Left colon (tissue), 2 donors: Measurements from ENCODE around the gene RASA4B. TPM values are rescaled to one million over a fixed set of nuclear protein-coding genes. Genes with fewer than 3 reads are reported as not detected.
A peak's percentile ranks its signal among the peaks of the same experiment; 100 is the strongest.
"Not testable (repeated sequence)": the region's sequence is repeated elsewhere in the genome, so short reads cannot be mapped to it uniquely, and the experiment has no call there.

ENCODE experiments used
- ATAC-seq: fragments of 200-7000 bp; cut with Tn5 transposase; one replicate; pipeline ENCODE4 v1.9.1; 2020; ENCODE audit warnings: mild to moderate bottlenecking, moderate library complexity
- DNase-seq, 2 donors: peaks; one replicate each; pipeline ENCODE4 v3.0.0-alpha.2; 2020
- intact Hi-C, 2 donors: fragments of 100-400 bp; cut with DNase I in 1 of 2; cut with micrococcal nuclease in 1 of 2; formaldehyde crosslinking; loops; one replicate each; pipeline versions ENCODE4 v1.11.2 to v1.14.0; 2022; cut with DNase I, micrococcal nuclease
- total RNA-seq, 2 donors: library from RNA; stranded (reverse); fragmentation: NEBNext Ultra II Directional; extraction: Animal tissue kit (Norgen Biotek cat#: 25700); gene quantifications; one replicate each; pipeline ENCODE4 v1.2.1, GENCODE V29; 2021
- donor health status: DM: no; HTN: no; CAD: no.
- donor health status: DM: yes; HTN: yes; CAD: no.

The RASA4B gene
- total RNA-seq, 2 donors from 2014 or later, result 13.4 to 22.5 TPM

DNA sequence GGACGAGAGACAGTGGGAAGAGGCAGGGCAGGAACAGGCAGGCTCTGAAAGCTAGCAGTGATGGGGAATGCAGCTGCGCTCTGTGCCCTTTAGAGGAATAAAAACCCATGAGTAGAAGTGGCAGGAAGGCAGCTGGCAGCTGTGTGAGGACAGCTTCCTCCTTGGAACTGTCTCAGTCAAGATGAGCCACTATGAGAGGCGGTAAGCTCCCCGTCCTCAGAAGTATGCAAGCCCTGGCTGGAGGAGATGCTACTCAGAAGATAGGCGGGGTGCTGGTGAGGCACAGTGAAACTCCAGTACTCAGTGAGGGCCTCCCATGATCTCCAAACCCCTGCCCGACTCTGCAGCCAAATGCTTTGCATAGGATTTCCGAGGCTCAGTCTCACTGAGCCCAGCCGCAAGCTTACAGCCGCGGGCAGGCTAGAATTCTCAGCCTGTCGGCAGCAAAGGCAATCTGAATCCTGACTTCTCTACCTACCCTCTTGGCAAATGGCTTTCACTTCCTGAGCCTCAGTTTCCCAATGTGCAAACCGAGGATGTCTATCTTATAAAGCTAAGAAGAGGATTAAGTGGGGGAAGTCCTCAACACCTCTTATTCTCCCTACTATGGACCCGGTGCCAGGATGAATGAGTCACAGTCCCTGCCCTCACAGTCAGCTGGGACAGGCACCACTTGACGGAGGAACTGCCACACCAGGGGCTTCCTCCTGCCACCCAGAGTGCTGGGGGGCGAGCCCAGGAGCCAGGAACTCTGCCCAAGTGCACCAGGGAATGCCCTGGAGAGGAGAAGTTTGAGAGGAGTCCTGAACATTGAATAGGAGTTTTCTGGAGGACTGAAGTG lies 2.5 kb downstream of the RASA4B start:
- intact Hi-C loops, ATAC-seq, DNase-seq: not testable (repeated sequence)

DNA sequence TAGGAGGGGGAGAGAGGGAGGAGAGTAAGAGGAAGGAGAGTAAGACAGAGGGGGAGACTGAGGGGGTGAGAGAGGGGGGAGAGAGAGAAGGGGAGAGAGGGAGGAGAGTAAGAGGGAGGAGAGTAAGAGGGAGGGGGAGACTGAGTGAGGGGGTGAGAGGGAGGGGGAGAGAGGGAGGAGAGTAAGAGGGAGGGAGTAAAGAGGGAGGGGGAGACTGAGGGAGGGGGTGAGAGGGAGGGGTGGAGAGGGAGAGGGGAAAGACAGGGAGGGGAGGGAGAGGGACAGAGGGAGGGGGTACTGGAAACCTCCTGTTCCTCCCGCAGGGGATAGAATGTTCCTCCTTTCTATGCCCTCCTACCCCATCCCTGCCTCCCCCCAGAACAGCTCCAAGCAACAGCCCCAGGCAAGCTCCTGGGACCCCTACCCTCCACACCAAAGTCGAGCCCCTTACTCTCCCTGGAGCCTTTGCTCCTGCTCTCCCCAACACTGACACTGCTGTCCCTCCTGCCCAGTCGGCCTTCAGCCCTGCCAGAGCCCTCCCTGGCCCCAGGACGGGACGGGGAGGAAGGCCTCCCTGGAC lies 4.8 kb downstream of the RASA4B start:
- ATAC-seq, intact Hi-C loops: not testable (repeated sequence)

GRCh38 chr7:102511860-102512522 lies 5.6 kb downstream of the RASA4B start:
- intact Hi-C loops, DNase-seq: not testable (repeated sequence)
- peak; percentile 56 for ATAC-seq

More for the DNA sequence above, 4.8 kb downstream of the RASA4B start:
- DNase-seq, result peak; percentile 12 to 26

- DNase-seq, result not testable (repeated sequence)
Measured at GRCh38 chr7:102510575-102510974, 7.0 kb downstream of the RASA4B start.

GRCh38 chr7:102507410-102508088 lies 10.0 kb downstream of the RASA4B start:
- intact Hi-C loops, ATAC-seq: not testable (repeated sequence)

More at GRCh38 chr7:102510575-102510974, 7.0 kb downstream of the RASA4B start:
- intact Hi-C loops, ATAC-seq: not testable (repeated sequence)

DNA sequence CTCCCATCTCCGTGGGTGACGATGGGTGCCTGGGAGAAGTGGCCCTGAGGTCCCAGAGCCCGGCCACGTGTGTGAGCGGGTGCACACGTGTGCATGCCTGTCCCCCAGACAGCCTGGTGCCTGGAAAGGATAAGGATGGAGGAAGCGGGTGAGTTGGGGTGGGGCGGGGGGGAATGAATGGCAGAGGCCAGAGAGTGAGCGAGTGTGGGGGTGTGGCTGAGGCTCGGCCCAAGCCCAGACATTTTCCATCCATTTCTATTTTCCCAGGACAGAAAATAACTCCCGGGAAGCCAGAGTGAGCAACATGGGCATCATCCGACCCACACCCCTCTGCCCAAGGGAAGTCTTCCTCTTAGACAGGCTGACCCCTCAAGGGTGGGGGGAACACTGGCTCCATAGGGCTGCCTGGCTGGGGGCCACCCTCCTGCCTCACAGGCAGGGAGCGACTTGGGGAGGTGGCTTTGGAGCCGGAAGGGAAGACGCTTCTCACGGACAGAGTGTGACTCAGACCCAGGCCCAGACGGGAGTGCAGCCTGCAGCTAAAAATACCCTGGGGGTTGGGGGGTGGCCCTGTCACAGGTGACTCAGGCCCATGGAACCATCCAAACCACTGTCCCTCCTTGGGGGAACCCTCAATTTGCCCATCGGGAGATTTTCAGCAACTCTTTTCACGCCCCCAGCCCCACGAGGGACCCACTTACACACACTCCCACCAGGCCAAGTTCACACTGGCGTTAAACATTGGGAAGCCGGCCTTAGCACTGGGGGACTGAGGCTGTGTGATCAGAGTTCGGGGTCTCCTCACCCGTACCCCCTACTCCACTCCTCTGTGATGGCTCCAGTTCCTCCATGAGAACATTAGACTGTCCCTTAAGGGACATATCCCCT lies 12.0 kb downstream of the RASA4B start:
- peak; percentile 18 for ATAC-seq
- intact Hi-C loops, DNase-seq: not testable (repeated sequence)

More at GRCh38 chr7:102507410-102508088, 10.0 kb downstream of the RASA4B start:
- DNase-seq, result not testable (repeated sequence)

DNA sequence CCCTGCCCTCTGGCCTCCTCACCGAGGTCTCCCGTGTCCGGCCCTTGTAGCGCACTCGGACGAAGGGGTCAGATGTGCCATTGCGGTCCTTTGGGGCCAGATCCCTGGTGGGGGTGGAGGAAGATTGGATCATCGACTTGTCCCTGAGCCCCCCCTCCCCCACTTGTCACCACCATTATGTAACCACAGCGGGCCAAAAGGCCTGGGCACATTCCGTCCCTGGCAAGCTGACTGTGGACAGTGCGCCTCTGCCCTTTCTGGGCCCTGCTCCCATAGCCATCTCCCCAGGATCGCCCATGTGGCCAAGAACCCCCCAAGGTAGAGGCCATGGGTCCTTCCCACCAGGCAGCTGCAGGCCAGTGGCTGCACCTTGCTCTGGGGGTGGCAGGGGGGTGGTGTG lies 14.4 kb downstream of the RASA4B start:
- intact Hi-C loops, ATAC-seq, DNase-seq: not testable (repeated sequence)

DNA sequence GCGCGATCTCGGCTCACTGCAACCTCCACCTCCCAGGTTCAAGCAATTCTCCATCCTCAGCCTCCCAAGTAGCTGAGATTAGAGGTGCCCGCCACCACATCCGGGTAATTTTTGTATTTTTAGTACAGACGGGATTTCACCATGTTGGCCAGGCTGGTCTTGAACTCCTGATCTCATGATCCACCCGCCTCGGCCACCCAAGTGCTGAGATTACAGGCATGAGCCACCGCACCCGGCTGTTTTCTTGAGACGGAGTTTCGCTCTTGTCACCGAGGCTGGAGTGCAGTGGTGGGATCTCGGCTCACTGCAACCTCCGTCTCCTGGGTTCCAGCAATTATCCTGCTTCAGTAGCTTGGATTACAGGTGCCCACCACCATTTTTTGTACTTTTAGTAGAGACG lies 19.3 kb downstream of the RASA4B start:
- DNase-seq, intact Hi-C loops, ATAC-seq: not testable (repeated sequence)

GRCh38 chr7:102497308-102497707 lies 20.3 kb downstream of the RASA4B start:
- intact Hi-C loops, ATAC-seq: not testable (repeated sequence)

GRCh38 chr7:102496861-102497260 lies 20.7 kb downstream of the RASA4B start:
- ATAC-seq, DNase-seq, intact Hi-C loops: not testable (repeated sequence)

More at GRCh38 chr7:102497308-102497707, 20.3 kb downstream of the RASA4B start:
- not testable (repeated sequence) for DNase-seq

- peak; percentile 35 for ATAC-seq
- not testable (repeated sequence) for DNase-seq
Measured at GRCh38 chr7:102494473-102495149, 23.0 kb downstream of the RASA4B start.

DNA sequence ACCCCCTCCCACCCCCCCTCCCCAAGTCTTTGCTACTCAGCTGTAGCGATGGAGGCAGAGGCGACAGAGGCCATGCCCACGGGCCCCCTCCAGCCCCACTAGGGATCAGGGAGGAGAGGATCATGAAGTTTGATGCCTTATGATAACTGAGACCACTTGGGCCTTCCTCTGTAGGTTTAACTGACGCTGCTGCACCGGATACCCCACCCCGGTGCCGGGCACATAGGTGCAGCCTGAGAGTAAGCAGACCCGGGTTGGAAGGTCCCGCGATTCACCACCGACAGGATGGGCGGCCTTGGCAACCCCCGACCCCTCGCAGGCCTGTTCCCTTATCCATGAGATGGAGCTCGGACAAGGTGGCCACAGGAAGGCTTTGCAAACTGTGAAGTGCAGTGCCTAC lies 23.6 kb downstream of the RASA4B start:
- peak in 1 of 2 donors; percentile 32 for DNase-seq
- ATAC-seq, intact Hi-C loops: not testable (repeated sequence)

More at GRCh38 chr7:102494473-102495149, 23.0 kb downstream of the RASA4B start:
- intact Hi-C loops, result not testable (repeated sequence)

DNA sequence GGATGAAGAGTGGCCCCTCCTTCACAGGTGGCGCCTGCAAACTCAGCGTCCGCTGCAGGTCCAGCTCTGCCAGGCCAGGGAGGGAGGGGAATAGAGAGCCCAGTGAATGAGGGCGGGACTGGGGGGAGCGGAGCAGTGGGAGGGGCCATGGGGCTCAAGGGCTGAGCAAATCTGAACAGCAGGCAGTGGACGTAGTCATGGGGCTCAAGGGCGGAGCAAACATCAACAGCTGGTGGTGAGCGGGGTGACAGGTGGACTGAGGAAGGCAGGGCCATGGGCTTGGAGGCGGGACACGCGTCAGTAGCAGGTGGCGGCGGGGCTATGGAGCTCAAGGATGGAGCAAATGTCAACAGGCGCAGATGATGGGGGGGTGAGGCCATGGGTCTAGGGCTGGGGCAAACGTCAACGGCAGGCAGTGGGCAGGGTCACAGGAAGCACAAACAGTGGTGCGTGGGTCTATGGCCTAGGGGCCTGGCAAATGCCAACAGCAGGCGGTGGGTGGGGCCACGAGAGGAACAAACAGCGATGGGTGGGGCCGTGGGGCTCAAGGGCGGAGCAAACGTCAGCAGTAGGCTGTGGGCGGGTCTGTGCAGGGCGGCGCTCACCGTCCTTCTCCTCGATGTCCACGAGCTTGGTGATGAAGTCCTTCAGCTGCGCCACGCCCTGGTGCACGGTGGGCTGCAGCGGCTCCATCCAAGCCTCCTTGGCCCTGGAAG lies 24.2 kb downstream of the RASA4B start:
- DNase-seq, intact Hi-C loops: not testable (repeated sequence)
- peak; percentile 66 for ATAC-seq

GRCh38 chr7:102490529-102491075 lies 27.0 kb downstream of the RASA4B start:
- DNase-seq (peak; percentile 81 to 93), ATAC-seq (peak; percentile 79)
- intact Hi-C loops, result not testable (repeated sequence)

DNA sequence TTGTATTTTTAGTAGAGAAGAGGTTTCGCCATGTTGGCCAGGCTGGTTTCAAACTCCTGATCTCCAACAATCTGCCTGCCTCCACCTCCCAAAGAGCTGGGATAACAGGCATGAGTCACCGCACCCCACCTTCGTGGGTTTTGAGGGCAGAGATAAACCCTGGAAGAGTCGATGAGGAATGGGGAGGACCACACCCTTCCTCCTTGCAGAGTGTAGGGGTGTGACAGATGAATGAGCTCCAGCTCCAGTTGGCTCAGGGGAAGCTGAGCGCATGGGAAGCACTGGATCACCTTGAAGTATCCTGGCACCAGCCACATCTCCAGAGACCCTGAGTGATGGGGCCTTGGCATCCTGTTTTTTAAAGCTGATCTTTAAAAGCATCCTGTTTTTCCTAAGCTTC lies 33.3 kb downstream of the RASA4B start:
- ATAC-seq, DNase-seq, intact Hi-C loops: not testable (repeated sequence)

DNA sequence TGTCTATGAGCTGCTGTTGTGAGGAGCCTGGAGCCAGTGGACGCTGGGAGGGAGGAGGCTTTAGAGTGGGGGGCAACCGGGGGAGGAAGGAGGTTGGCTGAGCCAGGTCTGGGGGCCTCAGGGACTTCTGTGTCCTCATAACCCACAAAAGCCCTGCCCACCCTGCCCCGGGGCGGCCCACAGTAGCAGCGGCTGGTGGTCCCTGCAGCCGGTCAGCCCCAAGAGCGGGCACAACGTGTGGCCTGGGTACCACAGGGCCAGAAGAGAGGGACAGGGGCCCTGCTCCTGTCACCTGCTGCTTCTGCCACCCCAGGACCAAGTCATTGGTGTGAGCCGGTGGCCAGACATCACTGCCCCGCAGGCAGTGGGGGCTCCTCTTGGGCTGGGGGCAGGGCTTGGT lies 35.6 kb downstream of the RASA4B start:
- ATAC-seq, intact Hi-C loops, DNase-seq: not testable (repeated sequence)
